ENCODE data around the gene DPH5.
"Not testable (repeated sequence)": the region's sequence is repeated elsewhere in the genome, so short reads cannot be mapped to it uniquely, and the experiment has no call there.

DPH5 gene

GRCh38 chr1:100982793-100983192, 42.8 kb downstream of the DPH5 start:
- no peak for DNase-seq

GRCh38 chr1:100979631-100980030, 46.0 kb downstream of the DPH5 start:
- peak; percentile 52 for DNase-seq

GRCh38 chr1:100976936-100977335, 48.6 kb downstream of the DPH5 start:
- DNase-seq: no peak

- no peak for DNase-seq
Measured at GRCh38 chr1:100972185-100972584, 53.4 kb downstream of the DPH5 start.

DNA sequence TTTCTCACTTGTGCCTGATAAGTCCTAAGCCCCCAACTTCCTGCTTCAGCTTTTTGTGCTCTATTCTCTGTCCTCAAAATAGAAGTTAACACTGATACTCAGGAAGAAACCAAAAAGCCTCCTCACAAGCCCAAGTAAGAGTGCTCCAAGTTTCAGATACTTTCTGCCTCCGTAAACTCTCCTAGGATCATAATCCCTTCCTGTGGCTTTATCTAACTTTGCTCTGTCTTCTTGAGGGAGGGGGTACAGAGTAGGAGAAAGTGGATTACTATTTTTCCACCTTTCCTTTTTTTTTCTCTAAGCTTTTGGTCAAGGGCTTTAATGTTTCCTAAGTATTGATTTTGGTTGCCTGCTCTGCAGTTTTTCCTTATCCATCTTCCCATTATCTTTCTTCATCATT, 54.6 kb downstream of the DPH5 start:
- no peak for DNase-seq

DNA sequence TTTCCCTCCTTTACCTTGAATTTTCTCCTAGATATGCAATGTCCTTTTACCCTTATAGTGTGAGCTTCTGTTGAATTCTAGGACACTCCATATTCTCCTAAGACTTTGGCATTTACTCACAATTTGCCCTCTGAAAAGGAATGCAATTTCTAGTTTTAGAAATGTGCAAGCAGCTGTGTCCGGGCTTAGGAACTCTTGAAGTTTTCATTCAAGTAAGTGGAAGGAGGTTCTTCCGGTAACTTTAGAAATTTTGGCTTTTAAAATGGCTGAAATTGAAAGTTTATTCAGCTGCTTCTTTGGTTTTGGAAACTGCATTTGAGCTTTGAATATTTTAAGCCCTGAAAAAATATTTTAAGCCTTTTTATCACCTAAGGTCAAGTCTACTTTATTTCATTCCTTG, 56.3 kb downstream of the DPH5 start:
- no peak for DNase-seq

GRCh38 chr1:100968621-100969020, 57.0 kb downstream of the DPH5 start:
- no peak for DNase-seq

GRCh38 chr1:100960098-100960497, 65.5 kb downstream of the DPH5 start:
- no peak for DNase-seq

- no peak for DNase-seq
Measured at GRCh38 chr1:100959502-100960060, 66.0 kb downstream of the DPH5 start.

GRCh38 chr1:100955322-100955721, 70.3 kb downstream of the DPH5 start:
- no peak for DNase-seq

- no peak for DNase-seq
Measured at GRCh38 chr1:100953960-100954730, 71.4 kb downstream of the DPH5 start.

DNA sequence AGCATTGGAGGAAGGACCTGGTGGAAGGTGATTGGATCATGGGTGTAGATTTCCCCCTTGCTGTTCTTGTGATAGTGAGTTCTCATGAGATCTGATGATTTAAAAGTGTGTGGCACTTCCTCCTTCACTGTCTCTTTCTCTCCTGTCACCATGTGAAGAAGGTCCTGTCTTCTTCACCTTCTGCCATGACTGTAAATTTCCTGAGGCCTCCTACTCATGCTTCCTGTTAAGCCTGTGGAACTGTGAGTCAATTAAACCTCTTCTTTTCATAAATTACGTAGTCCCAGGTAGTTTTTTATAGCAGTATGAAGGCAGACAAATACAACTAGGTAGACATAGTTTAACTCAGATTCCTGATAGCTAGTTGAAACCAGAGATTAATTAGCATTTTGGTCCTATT, 72.6 kb downstream of the DPH5 start:
- DNase-seq: peak; percentile 13

- DNase-seq: no peak
Measured at GRCh38 chr1:100952104-100952745, 73.4 kb downstream of the DPH5 start.

- DNase-seq: no peak
Measured at GRCh38 chr1:100950781-100951180, 74.8 kb downstream of the DPH5 start.

- DNase-seq: no peak
Measured at GRCh38 chr1:100950337-100950736, 75.2 kb downstream of the DPH5 start.

- peak; percentile 62 for DNase-seq
Measured at GRCh38 chr1:100949515-100950158, 75.9 kb downstream of the DPH5 start.

- DNase-seq: not testable (repeated sequence)
Measured at GRCh38 chr1:100948721-100949405, 76.7 kb downstream of the DPH5 start.

DNA sequence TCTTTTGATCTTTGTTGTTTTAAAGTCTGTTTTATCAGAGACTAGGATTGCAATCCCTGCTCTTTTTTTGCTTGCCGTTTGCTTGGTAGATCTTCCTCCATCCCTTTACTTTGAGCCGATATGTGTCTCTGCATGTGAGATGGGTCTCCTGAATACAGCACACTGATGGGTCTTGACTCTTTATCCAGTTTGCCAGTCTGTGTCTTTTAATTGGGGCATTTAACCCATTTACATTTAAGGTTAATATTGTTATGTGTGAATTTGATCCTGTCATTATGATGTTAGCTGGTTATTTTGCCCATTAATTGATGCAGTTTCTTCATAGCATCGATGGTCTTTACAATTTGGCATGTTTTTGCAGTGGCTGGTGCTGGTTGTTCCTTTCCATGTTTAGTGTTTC, 77.8 kb downstream of the DPH5 start:
- not testable (repeated sequence) for DNase-seq

DNA sequence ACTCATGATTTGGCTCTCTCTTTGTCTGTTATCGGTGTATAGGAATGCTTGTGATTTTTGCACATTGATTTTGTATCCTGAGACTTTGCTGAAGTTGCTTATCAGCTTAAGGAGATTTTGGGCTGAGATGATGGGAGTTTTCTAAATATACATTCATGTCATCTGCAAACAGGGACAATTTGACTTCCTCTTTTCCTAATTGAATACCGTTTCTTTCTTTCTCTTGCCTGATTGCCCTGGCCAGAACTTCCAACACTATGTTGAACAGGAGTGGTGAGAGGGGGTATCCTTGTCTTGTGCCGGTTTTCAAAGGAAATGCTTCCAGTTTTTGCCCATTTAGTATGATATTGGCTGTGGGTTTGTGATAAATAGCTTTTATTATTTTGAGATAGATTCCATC, 79.5 kb downstream of the DPH5 start:
- not testable (repeated sequence) for DNase-seq

DNA sequence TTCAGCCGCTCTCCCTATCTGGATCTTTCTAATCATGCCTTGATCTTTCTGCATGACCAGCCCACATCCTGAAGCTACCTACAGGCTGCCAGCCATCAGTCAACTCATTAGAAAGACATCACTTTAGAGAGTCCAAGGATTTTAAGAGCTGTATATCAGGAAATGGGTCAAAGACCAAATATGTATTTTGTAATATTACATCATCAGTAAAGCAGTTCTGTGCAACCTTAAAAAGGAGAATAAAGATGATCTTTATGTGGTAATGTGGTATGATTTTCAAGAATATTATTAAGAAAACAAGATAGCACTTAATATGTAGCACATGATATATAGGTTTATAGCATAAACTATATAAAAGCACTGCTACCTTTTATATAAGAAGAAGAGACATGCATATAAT, 82.1 kb downstream of the DPH5 start:
- no peak for DNase-seq

- no peak for DNase-seq
Measured at GRCh38 chr1:100942304-100943046, 83.1 kb downstream of the DPH5 start.

DNA sequence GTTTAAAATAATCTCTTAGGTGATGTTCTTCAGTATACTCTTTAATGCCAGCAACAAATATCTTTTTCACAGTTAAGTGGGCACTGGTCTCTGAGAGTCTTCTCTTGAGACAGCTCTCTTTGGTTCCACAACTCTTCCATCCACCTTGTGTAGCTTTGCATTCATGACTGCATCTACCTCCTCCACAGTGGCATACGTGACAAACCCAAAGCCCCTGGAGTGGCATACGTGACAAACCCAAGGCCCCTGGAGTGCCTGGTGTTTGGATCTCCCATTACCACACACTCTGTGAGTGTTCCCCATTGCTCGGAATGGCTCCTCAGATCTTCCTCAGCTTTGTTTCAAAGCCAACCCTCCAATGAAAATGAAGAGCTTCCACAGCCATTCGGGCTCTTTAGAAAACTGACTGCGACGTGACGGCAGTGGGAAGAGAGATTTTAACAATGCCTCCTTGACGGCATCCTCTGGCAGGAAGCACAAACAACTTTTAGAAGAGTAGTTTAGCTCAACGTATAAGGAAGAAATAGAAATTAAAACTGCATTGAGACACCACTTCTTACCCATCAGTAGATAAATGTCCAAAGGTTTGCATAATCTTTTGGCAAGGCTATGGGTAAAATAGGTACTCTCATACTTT, 83.9 kb downstream of the DPH5 start:
- no peak for DNase-seq

All from hematopoietic multipotent progenitor cell treated with erythropoietin and hydrocortisone succinate and interleukin-3 and kit ligand, for 4 days (in vitro differentiated cells).